GM23338 (cell line): ENCODE results near the gene COPS7B. TPM values are rescaled to one million over a fixed set of nuclear protein-coding genes. Genes with fewer than 3 reads are reported as not detected.

Experiments
- ATAC-seq: fragments of 200-7000 bp; cut with Tn5 transposase; 3 replicates; pipeline ENCODE4 v1.9.1; 2020
- DNase-seq: peaks from one replicate; pipeline ENCODE4 v3.0.0-alpha.2; 2015; ENCODE audit warnings: low spot score
- H2AFZ ChIP-seq: fragments of 200-600 bp; sonication (generic); 2 replicates; pipeline ENCODE4 v1.8.0; 2016; ENCODE audit warnings: antibody characterized with exemption, mild to moderate bottlenecking, moderate library complexity
- H3F3A ChIP-seq: fragments of 200-600 bp; sonication (generic); replicated peaks from 2 replicates; pipeline ENCODE4 v1.8.0; 2017; ENCODE audit warnings: antibody characterized with exemption, mixed run types, low read depth
- H3K27ac ChIP-seq: fragments of 200-600 bp; sonication (generic); 2 replicates; pipeline ENCODE4 v1.6.1; 2016; ENCODE audit warnings: low read depth
- H3K27me3 ChIP-seq: fragments of 200-600 bp; sonication (generic); 2 replicates; pipeline ENCODE4 v1.8.0; 2016; ENCODE audit warnings: mild to moderate bottlenecking, mixed run types, moderate library complexity; ENCODE audit not compliant: insufficient read depth
- H3K36me3 ChIP-seq: fragments of 200-600 bp; sonication (generic); 2 replicates; pipeline ENCODE4 v1.8.0; 2016; ENCODE audit warnings: mild to moderate bottlenecking; ENCODE audit not compliant: insufficient read depth
- H3K4me1 ChIP-seq: fragments of 200-600 bp; sonication (generic); 2 replicates; pipeline ENCODE4 v1.8.0; 2016; ENCODE audit warnings: mild to moderate bottlenecking, moderate library complexity; ENCODE audit not compliant: insufficient read depth
- H3K4me2 ChIP-seq: fragments of 200-600 bp; sonication (generic); 2 replicates; pipeline ENCODE4 v1.7.1; 2017; ENCODE audit warnings: mixed run types
- H3K4me3 ChIP-seq: fragments of 200-600 bp; sonication (generic); 2 replicates; pipeline ENCODE4 v1.6.1; 2016; ENCODE audit warnings: mixed run types
- H3K79me2 ChIP-seq: fragments of 200-600 bp; sonication (generic); replicated peaks from 2 replicates; pipeline ENCODE4 v1.8.0; 2017; ENCODE audit warnings: mild to moderate bottlenecking; ENCODE audit not compliant: insufficient read depth
- H3K9me2 ChIP-seq: fragments of 200-600 bp; sonication (generic); 2 replicates; pipeline ENCODE4 v1.8.0; 2017; ENCODE audit not compliant: insufficient read depth
- H4K20me1 ChIP-seq: fragments of 200-600 bp; sonication (generic); replicated peaks from 2 replicates; pipeline ENCODE4 v1.8.0; 2017; ENCODE audit warnings: mild to moderate bottlenecking; ENCODE audit not compliant: insufficient read depth
- H3K27ac Mint-ChIP-seq: 2 replicates; pipeline ENCODE4 v1.8.0; 2020; ENCODE audit warnings: inconsistent platforms, mild to moderate bottlenecking, moderate library complexity, mixed read lengths
- H3K27me3 Mint-ChIP-seq: 3 replicates; pipeline ENCODE4 v1.8.0; 2022; ENCODE audit warnings: low read depth, mild to moderate bottlenecking, moderate library complexity, mixed read lengths, inconsistent platforms; ENCODE audit not compliant: insufficient read depth, poor library complexity
- H3K36me3 Mint-ChIP-seq: 3 replicates; pipeline ENCODE4 v1.8.0; 2021; ENCODE audit warnings: low read depth, mild to moderate bottlenecking, inconsistent platforms, moderate library complexity, mixed read lengths
- H3K4me1 Mint-ChIP-seq: 3 replicates; pipeline ENCODE4 v1.8.0; 2020; ENCODE audit warnings: mild to moderate bottlenecking, inconsistent platforms, mixed read lengths
- H3K4me3 Mint-ChIP-seq: 3 replicates; pipeline ENCODE4 v1.8.0; 2021; ENCODE audit warnings: moderate library complexity, mild to moderate bottlenecking, inconsistent platforms, mixed read lengths
- H3K9me3 Mint-ChIP-seq: 3 replicates; pipeline ENCODE4 v1.8.0; 2020; ENCODE audit warnings: moderate library complexity, mild to moderate bottlenecking, inconsistent platforms, mixed read lengths
- CREB1 ChIP-seq: fragments of 250-450 bp; sonication (Bioruptor Pico); IDR thresholded peaks from 2 replicates; pipeline ENCODE4 v1.5.0; 2020; ENCODE audit warnings: low read depth, mild to moderate bottlenecking, moderate library complexity
- CTCF ChIP-seq, 2 experiments: fragments of 200-600 bp in 1 of 2; sonication (generic) in 1 of 2; conservative IDR thresholded peaks; 2 replicates each; pipeline versions ENCODE4 v1.5.1 to v1.6.1; 2016 to 2017; ENCODE audit warnings: antibody characterized with exemption in 2 of 2, low read depth in 2 of 2, mild to moderate bottlenecking in 2 of 2, moderate library complexity in 1 of 2
- ETS1 ChIP-seq: IDR thresholded peaks from 2 replicates; pipeline ENCODE4 v1.6.1; 2016; ENCODE audit warnings: antibody characterized with exemption
- EZH2 ChIP-seq: fragments of 200-600 bp; sonication (generic); IDR thresholded peaks from one replicate; pipeline ENCODE4 v1.8.0; 2017; ENCODE audit warnings: antibody characterized with exemption, mild to moderate bottlenecking, low read depth; ENCODE audit not compliant: unreplicated experiment
- EZH2phosphoT487 ChIP-seq: fragments of 200-600 bp; sonication (generic); IDR thresholded peaks from one replicate; pipeline ENCODE4 v1.8.1; 2018; ENCODE audit warnings: antibody characterized with exemption; ENCODE audit not compliant: unreplicated experiment
- NANOG ChIP-seq: IDR thresholded peaks from 2 replicates; pipeline ENCODE4 v1.6.1; 2016; ENCODE audit warnings: antibody characterized with exemption, borderline replicate concordance
- POLR2AphosphoS5 ChIP-seq: IDR thresholded peaks from 2 replicates; pipeline ENCODE4 v1.6.1; 2016; ENCODE audit warnings: antibody characterized with exemption, low read depth
- REST ChIP-seq: IDR thresholded peaks from one replicate; pipeline ENCODE4 v1.6.1; 2018; ENCODE audit warnings: antibody characterized with exemption; ENCODE audit not compliant: unreplicated experiment
- STAT1 ChIP-seq: IDR thresholded peaks from one replicate; pipeline ENCODE4 v1.6.1; 2016; ENCODE audit warnings: antibody characterized with exemption; ENCODE audit not compliant: unreplicated experiment
- ZNF114 ChIP-seq: fragments of 250-450 bp; sonication (Bioruptor Pico); IDR thresholded peaks from 2 replicates; pipeline ENCODE4 v1.5.0; 2020; ENCODE audit warnings: mild to moderate bottlenecking, moderate library complexity
- ZNF331 ChIP-seq: fragments of 250-450 bp; sonication (Bioruptor Pico); IDR thresholded peaks from 2 replicates; pipeline ENCODE4 v1.5.0; 2020; ENCODE audit warnings: low read depth, mild to moderate bottlenecking, moderate library complexity
- ZNF462 ChIP-seq: fragments of 250-450 bp; sonication (Bioruptor Pico); IDR thresholded peaks from 2 replicates; pipeline ENCODE4 v1.5.0; 2020; ENCODE audit warnings: mild to moderate bottlenecking, moderate library complexity
- polyA plus RNA-seq: library from polyadenylated mRNA; unstranded; fragments of >200 nt; fragmentation: Nextera tagmentation; extraction: Ambion mirVana; gene quantifications from 2 replicates; pipeline ENCODE4 v1.2.1, GENCODE V29; 2016
- total RNA-seq: library from RNA; depleted of rRNA; stranded (reverse); fragments of >200 nt; shearing (Covaris generic); gene quantifications from 2 replicates; pipeline ENCODE4 v1.2.3, GENCODE V29; 2014

COPS7B gene
- total and polyA plus RNA-seq, 2 experiments from 2014 or later, result 40.9 to 63.7 TPM

DNA sequence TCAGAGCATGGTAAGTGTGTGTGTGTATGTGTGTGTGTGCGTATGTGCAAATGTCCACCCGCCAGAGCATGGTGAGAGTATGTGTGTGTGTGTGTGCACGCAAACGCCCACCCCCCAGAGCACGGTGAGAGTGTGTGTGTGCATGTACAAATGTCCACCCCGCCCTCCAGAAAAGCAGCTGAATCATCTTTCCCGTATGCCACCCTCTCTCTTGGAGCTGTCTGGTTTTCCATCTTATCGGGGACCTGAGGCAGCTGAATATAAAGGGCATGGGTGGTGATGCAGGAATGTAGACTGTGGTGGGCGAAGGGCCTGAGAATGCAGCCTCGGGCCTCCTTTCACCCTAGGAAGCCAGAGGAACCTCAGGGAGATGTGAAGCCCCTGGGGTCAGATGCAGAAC, 66.9 kb downstream of the COPS7B start:
- Histone ChIP-seq H3K36me3 (no peaks in the 10 kb centered on the region), H3K4me1 (no peaks in the 10 kb centered on the region), H3K9me2 (no peaks in the 10 kb centered on the region), H3F3A (no peaks in the 10 kb centered on the region), H3K4me3 (no peak overlapping the region), H3K4me2 (no peak overlapping the region), H3K79me2 (no peaks in the 10 kb centered on the region), H2AFZ (no peak overlapping the region), H4K20me1 (no peaks in the 10 kb centered on the region), H3K27ac (no peak overlapping the region), H3K27me3 (no peaks in the 10 kb centered on the region)
- peaks cover 17% of the 10 kb centered on the region for H3K9me3 Mint-ChIP-seq
- peaks cover 4% of the 10 kb centered on the region for H3K27me3 Mint-ChIP-seq
- H3K4me1 Mint-ChIP-seq, result no peaks in the 10 kb centered on the region
- ATAC-seq (no peak), DNase-seq (no peak)
- H3K4me3 Mint-ChIP-seq, result no peak overlapping the region
- H3K36me3 Mint-ChIP-seq, result no peaks in the 10 kb centered on the region
- no peak for TF ChIP-seq NANOG
- TF ChIP-seq EZH2, result no peak
- no peak for TF ChIP-seq POLR2AphosphoS5
- no peak for TF ChIP-seq ZNF331
- TF ChIP-seq REST, result no peak
- TF ChIP-seq CTCF (conservative IDR thresholded peaks at IDR 0.05; ENCODE audit: low read depth in 2 of 2), result no peak
- no peak for TF ChIP-seq EZH2phosphoT487
- TF ChIP-seq ETS1, result no peak
- no peak for TF ChIP-seq ZNF114 (CRISPR knock-in tag)
- no peak for TF ChIP-seq CREB1
- TF ChIP-seq STAT1, result no peak
- no peak for TF ChIP-seq ZNF462
- no peak overlapping the region for H3K27ac Mint-ChIP-seq
